ENCODE results near the gene SLC17A7. TPM values are rescaled to one million over a fixed set of nuclear protein-coding genes. Genes with fewer than 3 reads are reported as not detected.

The SLC17A7 gene
- total RNA-seq, 2 experiments from 2014 or later = not detected

DNA sequence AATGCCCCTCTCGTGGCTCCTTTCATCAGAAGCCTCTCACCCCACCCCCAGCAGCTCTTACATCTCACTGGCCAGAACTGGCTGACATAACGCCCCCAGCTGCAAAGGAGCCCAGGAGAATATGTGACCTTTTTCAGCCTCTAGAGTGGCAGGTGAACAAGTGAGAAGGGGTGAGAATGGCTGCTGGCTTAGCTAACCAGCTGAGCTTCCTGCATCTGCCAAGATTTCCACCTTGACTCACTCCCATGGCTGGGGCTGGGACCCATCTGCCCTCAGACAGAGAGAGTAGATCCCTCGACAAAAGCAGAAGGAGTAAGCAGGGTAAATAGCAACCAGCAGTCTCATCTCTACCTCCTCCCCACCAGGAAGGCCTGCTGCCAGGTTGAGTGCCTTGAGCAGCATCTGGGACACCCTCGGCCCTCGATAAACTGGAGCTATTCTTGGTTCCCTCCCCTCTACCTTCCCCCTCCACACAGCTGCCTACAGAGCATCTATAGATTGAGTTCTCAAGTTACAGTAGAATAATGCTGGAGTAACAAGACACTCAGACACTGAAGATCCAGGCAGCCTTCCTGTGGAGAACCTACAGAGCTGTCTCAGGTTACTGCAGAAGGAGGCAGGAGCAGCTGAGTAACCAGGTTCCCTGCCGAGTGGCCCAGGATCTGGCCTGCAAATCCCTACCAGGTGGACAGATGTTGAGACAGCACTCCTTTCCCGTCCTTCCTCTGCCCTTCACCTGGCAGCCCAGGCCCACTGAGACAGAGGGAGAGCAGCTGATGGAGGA, 37.7 kb downstream of the SLC17A7 start:
- CTCF ChIA-PET = no interaction called here
- Histone ChIP-seq H3K4me1 (ENCODE audit: insufficient read depth, low read length) (peaks cover 40% of the 10 kb centered on the region), H3K36me3 (ENCODE audit: insufficient read depth, low read length) (no peaks in the 10 kb centered on the region), H3K9me3 (ENCODE audit: control insufficient read depth in 1 of 2, insufficient read depth in 1 of 2, low read length in 2 of 2) (no peaks in the 10 kb centered on the region), H3K27ac (ENCODE audit: low read depth in 1 of 2, low read length in 2 of 2) (no peak overlapping the region), H3K4me3 (ENCODE audit: low read length) (no peak overlapping the region), H3K27me3 (ENCODE audit: control insufficient read depth in 1 of 2, insufficient read depth in 2 of 2, low read length in 2 of 2) (no peaks in the 10 kb centered on the region)
- H3K9me3 Mint-ChIP-seq = no peaks in the 10 kb centered on the region
- no peaks in the 10 kb centered on the region for H3K27me3 Mint-ChIP-seq
- intact Hi-C loops (cut with DNase I, micrococcal nuclease) = no loop called here
- no peak overlapping the region for H3K27ac Mint-ChIP-seq
- H3K36me3 Mint-ChIP-seq (ENCODE audit: low read depth) = no peaks in the 10 kb centered on the region
- DNase-seq = no peak
- no peak for ATAC-seq (ENCODE audit: poor library complexity)
- no peak overlapping the region for H3K4me3 Mint-ChIP-seq
- POLR2A ChIA-PET = no interaction called here
- TF ChIP-seq, protein P1, sequence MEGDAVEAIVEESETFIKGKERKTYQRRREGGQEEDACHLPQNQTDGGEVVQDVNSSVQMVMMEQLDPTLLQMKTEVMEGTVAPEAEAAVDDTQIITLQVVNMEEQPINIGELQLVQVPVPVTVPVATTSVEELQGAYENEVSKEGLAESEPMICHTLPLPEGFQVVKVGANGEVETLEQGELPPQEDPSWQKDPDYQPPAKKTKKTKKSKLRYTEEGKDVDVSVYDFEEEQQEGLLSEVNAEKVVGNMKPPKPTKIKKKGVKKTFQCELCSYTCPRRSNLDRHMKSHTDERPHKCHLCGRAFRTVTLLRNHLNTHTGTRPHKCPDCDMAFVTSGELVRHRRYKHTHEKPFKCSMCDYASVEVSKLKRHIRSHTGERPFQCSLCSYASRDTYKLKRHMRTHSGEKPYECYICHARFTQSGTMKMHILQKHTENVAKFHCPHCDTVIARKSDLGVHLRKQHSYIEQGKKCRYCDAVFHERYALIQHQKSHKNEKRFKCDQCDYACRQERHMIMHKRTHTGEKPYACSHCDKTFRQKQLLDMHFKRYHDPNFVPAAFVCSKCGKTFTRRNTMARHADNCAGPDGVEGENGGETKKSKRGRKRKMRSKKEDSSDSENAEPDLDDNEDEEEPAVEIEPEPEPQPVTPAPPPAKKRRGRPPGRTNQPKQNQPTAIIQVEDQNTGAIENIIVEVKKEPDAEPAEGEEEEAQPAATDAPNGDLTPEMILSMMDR (IDR thresholded peaks at IDR 0.05) = no peak
- peaks cover 44% of the 10 kb centered on the region for H3K4me1 Mint-ChIP-seq (ENCODE audit: low read depth)

GRCh38 chr19:49400029-49400428, 41.3 kb downstream of the SLC17A7 start:
- intact Hi-C loops (cut with DNase I, micrococcal nuclease) = no loop called here
- no peak for DNase-seq
- POLR2A ChIA-PET = no interaction called here

GRCh38 chr19:49398931-49399330, 42.4 kb downstream of the SLC17A7 start:
- Histone ChIP-seq H3K9me3 (ENCODE audit: control insufficient read depth in 1 of 2, insufficient read depth in 1 of 2, low read length in 2 of 2) (no peaks in the 10 kb centered on the region), H3K4me3 (ENCODE audit: low read length) (no peak overlapping the region), H3K27ac (ENCODE audit: low read depth in 1 of 2, low read length in 2 of 2) (no peak overlapping the region), H3K27me3 (ENCODE audit: control insufficient read depth in 1 of 2, insufficient read depth in 2 of 2, low read length in 2 of 2) (no peaks in the 10 kb centered on the region), H3K36me3 (ENCODE audit: insufficient read depth, low read length) (no peaks in the 10 kb centered on the region), H3K4me1 (ENCODE audit: insufficient read depth, low read length) (peaks cover 25% of the 10 kb centered on the region)
- no peaks in the 10 kb centered on the region for H3K36me3 Mint-ChIP-seq (ENCODE audit: low read depth)
- no peaks in the 10 kb centered on the region for H3K9me3 Mint-ChIP-seq
- H3K4me3 Mint-ChIP-seq = no peak overlapping the region
- TF ChIP-seq, protein P1 (IDR thresholded peaks at IDR 0.05) = no peak
- CTCF ChIA-PET = no interaction called here
- ATAC-seq (ENCODE audit: poor library complexity) (no peak), DNase-seq (no peak)
- intact Hi-C loops (cut with DNase I, micrococcal nuclease) = loop anchor here in 1 of 2 experiments (10.0 kb wide), 1 partner anchor 146 kb away; no protein-coding TSS in a partner anchor
- H3K4me1 Mint-ChIP-seq (ENCODE audit: low read depth) = peaks cover 28% of the 10 kb centered on the region
- H3K27ac Mint-ChIP-seq = no peak overlapping the region
- POLR2A ChIA-PET = no interaction called here
- no peaks in the 10 kb centered on the region for H3K27me3 Mint-ChIP-seq

More at GRCh38 chr19:49400029-49400428, 41.3 kb downstream of the SLC17A7 start:
- Mint-ChIP-seq H3K4me3 (no peak overlapping the region), H3K4me1 (ENCODE audit: low read depth) (peaks cover 33% of the 10 kb centered on the region), H3K36me3 (ENCODE audit: low read depth) (no peaks in the 10 kb centered on the region), H3K9me3 (no peaks in the 10 kb centered on the region), H3K27ac (no peak overlapping the region), H3K27me3 (no peaks in the 10 kb centered on the region)
- Histone ChIP-seq H3K4me3 (ENCODE audit: low read length) (no peak overlapping the region), H3K36me3 (ENCODE audit: insufficient read depth, low read length) (no peaks in the 10 kb centered on the region), H3K27ac (ENCODE audit: low read depth in 1 of 2, low read length in 2 of 2) (no peak overlapping the region), H3K4me1 (ENCODE audit: insufficient read depth, low read length) (peaks cover 27% of the 10 kb centered on the region), H3K27me3 (ENCODE audit: control insufficient read depth in 1 of 2, insufficient read depth in 2 of 2, low read length in 2 of 2) (no peaks in the 10 kb centered on the region), H3K9me3 (ENCODE audit: control insufficient read depth in 1 of 2, insufficient read depth in 1 of 2, low read length in 2 of 2) (no peaks in the 10 kb centered on the region)
- no peak for ATAC-seq (ENCODE audit: poor library complexity)
- TF ChIP-seq, protein P1 (IDR thresholded peaks at IDR 0.05) = no peak
- CTCF ChIA-PET = no interaction called here
